Peyer's patch (tissue), 4 donors: ENCODE results near the gene PEX19.

ENCODE experiments used
- POLR2A ChIP-seq, 2 donors: fragments of 450-650 bp; IDR thresholded peaks; one replicate each; pipeline ENCODE4 v1.5.1; 2017; ENCODE audit warnings: antibody characterized with exemption in 2 of 2, mild to moderate bottlenecking in 2 of 2, moderate library complexity in 2 of 2
- TF ChIP-seq, protein P1 (sequence below), 6 experiments: fragments of 450-650 bp in 4 of 6; fragments of 200-600 bp in 2 of 6; sonication (generic) in 1 of 6; IDR thresholded peaks; one replicate each; pipeline ENCODE4 v1.5.1; 2017 to 2019; ENCODE audit warnings: antibody characterized with exemption in 6 of 6, mild to moderate bottlenecking in 3 of 6, moderate library complexity in 1 of 6

GRCh38 chr1:160251011-160251410 is 33.9 kb downstream of the PEX19 start:
- TF ChIP-seq, protein P1, sequence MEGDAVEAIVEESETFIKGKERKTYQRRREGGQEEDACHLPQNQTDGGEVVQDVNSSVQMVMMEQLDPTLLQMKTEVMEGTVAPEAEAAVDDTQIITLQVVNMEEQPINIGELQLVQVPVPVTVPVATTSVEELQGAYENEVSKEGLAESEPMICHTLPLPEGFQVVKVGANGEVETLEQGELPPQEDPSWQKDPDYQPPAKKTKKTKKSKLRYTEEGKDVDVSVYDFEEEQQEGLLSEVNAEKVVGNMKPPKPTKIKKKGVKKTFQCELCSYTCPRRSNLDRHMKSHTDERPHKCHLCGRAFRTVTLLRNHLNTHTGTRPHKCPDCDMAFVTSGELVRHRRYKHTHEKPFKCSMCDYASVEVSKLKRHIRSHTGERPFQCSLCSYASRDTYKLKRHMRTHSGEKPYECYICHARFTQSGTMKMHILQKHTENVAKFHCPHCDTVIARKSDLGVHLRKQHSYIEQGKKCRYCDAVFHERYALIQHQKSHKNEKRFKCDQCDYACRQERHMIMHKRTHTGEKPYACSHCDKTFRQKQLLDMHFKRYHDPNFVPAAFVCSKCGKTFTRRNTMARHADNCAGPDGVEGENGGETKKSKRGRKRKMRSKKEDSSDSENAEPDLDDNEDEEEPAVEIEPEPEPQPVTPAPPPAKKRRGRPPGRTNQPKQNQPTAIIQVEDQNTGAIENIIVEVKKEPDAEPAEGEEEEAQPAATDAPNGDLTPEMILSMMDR (IDR thresholded peaks at IDR 0.05) = no peak
- no peak for TF ChIP-seq POLR2A (IDR thresholded peaks at IDR 0.05)
